GM12873 (cell line): ENCODE data around the gene TMEM178A.

Experiments used
- TF ChIP-seq, protein P1 (sequence below): IDR thresholded peaks from 2 replicates; pipeline ENCODE4 v1.5.1; 2012; ENCODE audit warnings: low read depth, mild to moderate bottlenecking, moderate library complexity, low read length, control low read depth; ENCODE audit not compliant: insufficient read depth; ENCODE audit errors: missing control alignments

TMEM178A gene

DNA sequence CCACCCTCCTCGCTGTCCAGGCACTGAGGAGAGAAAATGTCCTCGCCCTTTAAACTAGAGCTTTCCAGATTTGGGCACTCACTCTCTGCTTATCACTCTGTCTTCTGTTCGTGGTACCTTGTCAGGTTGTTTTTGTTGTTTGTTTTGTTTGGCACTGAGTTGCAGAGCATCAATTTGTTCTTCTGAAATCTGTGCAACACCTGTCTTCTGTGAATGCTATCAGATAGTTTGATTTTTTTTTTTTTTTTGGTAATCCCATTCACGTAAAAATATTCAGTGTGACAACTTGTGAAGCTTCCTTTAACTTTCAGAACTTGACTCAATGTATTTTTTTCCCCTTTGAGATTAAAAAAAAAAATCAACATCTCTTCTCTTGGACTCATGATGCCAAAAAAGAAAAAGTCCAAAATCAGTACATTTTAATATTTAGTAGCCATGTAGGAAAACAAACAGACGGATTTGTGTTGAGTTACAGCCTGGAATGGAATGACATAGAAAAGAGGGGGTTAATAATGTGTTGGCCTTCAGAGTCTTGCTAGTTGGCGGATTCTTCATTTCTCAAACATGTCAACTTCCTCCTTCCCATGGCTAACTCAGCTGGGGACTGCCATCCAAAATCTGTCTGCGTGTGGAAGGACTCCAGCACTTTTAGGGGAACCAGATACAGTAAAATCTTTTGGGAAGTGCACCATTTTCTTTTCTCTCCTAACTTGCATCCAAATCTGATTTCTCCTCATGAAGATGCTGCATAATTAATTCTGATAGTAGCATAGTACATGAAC is 1.6 kb downstream of the TMEM178A start:
- TF ChIP-seq, protein P1, sequence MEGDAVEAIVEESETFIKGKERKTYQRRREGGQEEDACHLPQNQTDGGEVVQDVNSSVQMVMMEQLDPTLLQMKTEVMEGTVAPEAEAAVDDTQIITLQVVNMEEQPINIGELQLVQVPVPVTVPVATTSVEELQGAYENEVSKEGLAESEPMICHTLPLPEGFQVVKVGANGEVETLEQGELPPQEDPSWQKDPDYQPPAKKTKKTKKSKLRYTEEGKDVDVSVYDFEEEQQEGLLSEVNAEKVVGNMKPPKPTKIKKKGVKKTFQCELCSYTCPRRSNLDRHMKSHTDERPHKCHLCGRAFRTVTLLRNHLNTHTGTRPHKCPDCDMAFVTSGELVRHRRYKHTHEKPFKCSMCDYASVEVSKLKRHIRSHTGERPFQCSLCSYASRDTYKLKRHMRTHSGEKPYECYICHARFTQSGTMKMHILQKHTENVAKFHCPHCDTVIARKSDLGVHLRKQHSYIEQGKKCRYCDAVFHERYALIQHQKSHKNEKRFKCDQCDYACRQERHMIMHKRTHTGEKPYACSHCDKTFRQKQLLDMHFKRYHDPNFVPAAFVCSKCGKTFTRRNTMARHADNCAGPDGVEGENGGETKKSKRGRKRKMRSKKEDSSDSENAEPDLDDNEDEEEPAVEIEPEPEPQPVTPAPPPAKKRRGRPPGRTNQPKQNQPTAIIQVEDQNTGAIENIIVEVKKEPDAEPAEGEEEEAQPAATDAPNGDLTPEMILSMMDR: no peak

- TF ChIP-seq, protein P1: no peak
Measured at GRCh38 chr2:39667886-39668276, 2.2 kb downstream of the TMEM178A start.

DNA sequence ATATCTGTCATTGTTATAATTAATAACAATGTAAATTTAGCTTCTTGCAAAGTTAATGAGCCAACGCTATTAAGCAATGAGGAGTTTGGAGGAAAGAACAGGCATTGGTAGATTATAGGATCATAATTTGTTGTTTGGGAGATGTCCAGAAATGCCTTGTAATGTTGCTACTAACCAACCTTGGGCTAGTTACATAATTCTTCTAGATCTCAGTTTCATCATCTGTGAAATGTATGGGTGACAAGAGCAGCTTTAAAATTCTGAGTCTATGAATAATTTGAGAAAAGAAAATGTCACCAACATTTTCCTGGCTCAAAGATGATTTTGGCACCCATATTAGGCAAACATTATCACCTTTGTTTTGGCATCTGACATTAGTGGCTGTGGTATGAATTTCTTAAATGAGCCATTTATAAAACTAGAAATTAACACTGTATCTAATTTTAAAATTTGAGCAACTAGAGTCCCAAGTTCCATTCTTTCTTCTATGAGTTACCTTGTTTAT is 2.9 kb downstream of the TMEM178A start:
- TF ChIP-seq, protein P1: no peak

DNA sequence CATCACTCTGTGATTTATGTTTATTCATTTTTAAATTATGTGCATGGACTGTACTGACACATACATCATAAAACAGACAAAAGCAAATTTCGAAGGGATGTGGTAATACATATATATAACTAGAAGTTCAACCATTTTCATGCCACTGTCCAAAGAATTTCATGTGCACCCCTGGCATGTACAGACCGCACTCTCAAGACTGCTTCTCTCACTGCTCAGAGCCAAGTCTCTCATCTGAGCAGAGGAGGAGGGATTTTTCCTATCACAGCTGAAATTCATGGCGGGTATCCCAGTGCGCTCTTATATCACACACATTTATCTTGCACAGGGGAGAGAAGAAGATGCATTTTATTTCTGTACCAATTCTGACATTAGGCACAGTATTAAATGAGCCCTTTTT is 5.9 kb downstream of the TMEM178A start:
- TF ChIP-seq, protein P1: no peak

DNA sequence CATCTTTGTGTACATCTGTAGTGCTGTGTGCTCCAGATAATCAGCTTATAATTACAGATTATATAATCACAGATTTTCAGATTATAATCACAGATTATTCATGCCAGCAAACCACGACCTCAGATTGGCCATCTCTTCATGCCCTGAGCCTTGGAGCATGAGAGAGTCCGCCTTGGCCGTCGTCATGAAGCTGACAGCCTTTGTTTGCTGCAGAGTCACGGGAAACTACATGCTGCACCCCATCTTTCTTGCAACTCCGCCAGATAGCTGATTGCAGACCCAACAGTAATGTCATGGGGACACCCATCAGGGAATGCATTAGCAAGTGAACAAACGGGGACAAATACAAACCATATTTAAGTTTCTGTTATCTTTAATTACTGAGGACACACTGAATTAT is 7.3 kb downstream of the TMEM178A start:
- TF ChIP-seq, protein P1: no peak

DNA sequence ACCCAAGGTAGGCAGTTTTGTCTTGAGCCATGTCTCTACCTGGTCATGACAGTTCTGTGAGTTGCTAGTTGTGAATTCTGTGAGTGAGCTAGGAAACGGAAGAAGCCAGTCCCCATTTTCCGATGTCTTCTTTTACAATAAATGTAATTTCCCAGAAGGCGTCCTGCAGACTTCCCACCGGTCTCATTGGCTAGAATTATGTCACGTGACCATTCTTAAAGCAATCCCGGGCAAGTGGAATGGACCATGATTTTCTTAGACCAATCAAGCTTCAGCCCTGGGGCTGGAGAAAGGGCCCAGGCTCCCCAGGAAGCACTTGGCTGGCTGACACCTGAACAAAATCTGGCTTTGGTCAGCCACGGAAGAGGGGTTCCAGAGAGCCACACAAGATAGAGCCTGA is 10.6 kb downstream of the TMEM178A start:
- TF ChIP-seq, protein P1: no peak

DNA sequence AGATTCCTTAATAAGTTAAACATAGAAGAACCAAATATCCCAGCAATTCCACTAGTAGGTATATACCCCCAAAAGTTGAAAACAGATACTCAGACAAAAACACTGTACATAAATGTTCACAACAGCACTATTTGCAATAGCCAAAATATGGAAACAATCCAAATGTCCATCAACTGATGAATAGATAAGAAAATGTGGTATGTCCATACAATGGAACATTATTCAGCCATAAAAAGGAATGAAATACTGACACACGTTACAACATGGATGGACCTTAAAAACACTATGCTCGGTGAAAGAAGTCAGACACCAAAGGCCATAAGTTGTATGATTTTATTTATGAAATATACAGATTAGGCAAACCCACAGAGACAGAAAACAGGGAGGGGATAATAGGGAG is 12.5 kb downstream of the TMEM178A start:
- TF ChIP-seq, protein P1: no peak
